ENCODE results near the gene YJU2. TPM values are rescaled to one million over a fixed set of nuclear protein-coding genes. Genes with fewer than 3 reads are reported as not detected.

The YJU2 gene
- polyA plus RNA-seq, 1 donor: 16.6 TPM

- DNase-seq: no peak
Observed at GRCh38 chr19:4297901-4298809, 51.3 kb downstream of the YJU2 start.

- no peak for DNase-seq
Observed at GRCh38 chr19:4298810-4299550, 52.1 kb downstream of the YJU2 start.

DNA sequence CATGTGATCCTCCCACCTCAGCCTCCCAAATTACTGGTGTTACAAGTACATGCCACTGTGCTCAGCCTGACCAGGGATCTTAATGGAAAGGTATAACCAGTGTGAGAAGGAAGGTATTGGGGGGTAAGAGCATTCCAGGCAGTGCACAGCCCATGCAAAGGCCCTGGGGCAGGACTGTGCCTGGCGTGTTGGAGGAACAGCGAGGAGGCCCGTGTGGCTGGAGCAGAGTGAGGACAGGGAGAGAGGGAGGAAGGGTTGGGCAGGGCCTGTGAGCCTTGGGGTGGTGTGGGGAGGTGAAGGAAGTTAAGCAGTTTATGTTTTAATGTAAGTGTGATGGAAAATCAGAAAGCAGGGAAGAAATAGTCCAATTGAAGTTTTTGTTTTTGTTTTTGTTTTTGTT is 53.7 kb downstream of the YJU2 start:
- no peak for DNase-seq

DNA sequence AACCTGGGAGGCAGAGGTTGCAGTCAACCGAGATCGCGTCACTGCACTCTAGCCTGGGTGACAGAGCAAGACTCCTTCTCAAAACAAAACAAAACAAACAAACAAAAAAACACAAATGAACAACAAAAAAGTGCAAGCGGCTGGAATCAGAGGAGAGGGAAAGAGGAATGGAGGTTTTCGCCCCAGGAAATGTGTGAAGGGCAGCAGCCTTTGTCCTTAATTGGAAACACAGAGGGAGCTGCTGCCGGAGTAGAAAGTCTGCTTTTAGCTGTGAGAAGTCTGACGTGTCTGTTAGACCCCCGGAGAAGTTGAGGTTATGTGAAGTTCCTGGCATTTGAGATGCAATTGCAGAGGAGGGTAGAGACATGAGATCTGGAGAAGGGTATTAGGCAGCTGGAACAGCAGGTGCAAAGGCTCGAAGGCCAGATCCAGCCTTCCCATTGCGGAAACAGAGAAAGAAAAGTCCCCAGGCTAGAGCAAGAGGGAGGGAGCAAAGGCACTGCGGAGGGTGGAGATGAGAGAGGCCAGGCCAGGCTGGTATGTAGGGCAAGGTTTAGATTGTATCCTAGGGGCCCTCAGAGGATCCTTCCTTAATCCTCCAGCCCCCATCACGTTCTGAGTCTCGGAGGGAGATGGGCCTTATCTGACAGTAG is 54.8 kb downstream of the YJU2 start:
- no peak for DNase-seq

DNA sequence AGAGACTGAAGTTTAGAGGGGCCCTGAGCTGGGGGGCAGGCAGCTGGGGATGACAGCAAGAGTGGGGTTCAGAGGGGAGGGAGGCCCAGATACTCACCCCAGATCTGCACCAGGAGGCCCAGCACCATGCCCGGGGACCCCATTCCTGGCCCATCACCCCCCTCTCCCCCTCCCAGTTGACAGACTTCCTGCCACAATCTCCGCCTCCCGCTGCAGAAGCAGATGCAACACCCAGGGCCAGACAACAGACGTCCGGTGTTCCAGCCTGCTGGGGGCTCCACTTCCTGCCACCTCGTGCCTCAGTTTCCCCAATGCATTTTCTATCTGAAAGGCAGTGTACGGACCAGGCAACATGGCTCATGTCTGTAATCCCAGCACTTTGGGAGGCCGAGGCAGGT is 55.4 kb downstream of the YJU2 start, which contains the start of gene TMIGD2:
Gene TMIGD2 (minus strand): TSS at position 147 of the 398 bp plus-strand sequence. CDS start 4 bp downstream, at position 143.
- DNase-seq: no peak

DNA sequence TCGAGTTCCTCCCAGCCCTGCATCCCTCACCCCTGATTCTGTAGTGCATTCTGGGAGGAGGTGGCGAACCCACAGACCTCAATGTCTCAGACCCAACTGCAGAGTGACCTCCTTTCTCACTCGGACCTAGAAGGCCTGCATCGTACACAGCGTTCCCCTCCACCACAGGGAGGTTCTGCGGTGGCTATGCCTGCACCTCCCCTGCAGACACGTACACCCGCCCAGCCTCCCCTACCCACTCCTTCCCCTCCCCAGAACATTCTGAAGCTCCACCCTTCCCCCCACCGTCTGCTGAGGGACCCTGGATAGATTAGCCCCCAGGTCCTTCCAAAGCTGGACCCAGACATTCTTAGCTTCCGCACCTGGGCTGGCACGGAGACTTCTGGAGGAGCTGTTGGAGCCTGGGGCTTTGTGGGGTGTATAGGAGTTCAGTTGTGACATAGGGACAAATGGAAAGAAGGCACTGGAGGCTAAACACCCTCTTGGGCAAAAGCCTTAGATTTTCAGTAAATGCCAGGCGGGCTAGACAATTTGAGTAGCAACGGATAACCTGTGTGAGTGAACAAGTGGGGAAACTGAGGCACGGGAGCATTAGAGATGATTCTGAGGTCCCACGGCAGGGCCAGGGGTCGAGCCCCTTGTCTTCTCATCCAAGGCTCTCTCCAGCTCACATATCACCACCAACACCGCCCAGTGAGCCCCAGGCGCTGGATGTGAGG is 57.1 kb downstream of the YJU2 start:
- DNase-seq: no peak

- no peak for DNase-seq
Observed at GRCh38 chr19:4304538-4305256, 57.8 kb downstream of the YJU2 start, which contains the start of gene FSD1. FSD1 (plus strand) TSS chr19:4304598; CDS start chr19:4304747, 149 bp downstream.

DNA sequence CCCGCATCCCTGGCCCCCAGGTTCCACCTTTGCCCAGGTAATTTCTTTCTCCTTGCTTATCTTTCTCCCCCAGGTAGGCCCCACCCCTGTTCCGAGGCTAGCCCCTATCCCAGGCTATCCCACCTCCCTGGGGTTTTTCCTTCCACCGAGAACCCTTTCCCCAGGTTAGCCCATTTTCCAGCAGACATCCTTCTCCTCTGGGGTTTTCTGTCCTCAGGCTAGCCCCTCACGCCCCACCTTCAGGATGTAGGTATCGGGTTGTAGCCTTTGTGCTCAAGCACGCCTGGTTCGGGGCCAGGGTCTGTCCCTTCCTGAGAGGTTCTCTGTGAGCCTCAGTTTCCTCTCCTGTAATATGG is 58.4 kb downstream of the YJU2 start:
- no peak for DNase-seq

GRCh38 chr19:4305659-4306058 is 58.8 kb downstream of the YJU2 start:
- DNase-seq: no peak

- no peak for DNase-seq
Observed at GRCh38 chr19:4310247-4311121, 63.6 kb downstream of the YJU2 start.

GRCh38 chr19:4313847-4314490 is 67.1 kb downstream of the YJU2 start:
- no peak for DNase-seq

- DNase-seq: no peak
Observed at GRCh38 chr19:4316956-4317355, 70.1 kb downstream of the YJU2 start.

DNA sequence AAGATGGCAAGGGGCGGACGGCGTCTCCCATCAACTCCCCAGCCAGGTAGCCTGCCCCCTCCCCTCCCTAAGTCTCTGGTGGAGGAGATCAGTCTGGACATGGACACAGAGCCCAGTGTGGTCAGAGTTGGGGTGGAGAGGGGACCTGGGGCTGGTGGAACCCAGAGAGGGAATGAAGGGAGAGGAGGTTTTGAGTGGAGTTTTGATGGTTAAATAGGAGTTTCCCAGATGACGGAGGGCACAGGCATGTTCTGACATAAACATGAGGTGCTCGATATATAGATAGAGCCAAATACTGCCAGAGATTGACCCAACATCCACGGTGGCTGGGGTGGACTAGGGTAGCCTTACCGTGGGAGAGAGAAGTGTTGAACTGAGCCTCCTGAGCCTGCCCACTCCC is 71.6 kb downstream of the YJU2 start:
- DNase-seq: no peak

Other genes with a start within 250 kb of the YJU2 start
- gene PIAS4, start 239.3 kb upstream of the YJU2 start, polyA plus RNA-seq (ENCODE audit: insufficient read length): 32.6 TPM
- 7.9 TPM for gene ZBTB7A, start 180.2 kb upstream of the YJU2 start, polyA plus RNA-seq (ENCODE audit: insufficient read length)
- 92.7 TPM for gene MAP2K2, start 123.0 kb upstream of the YJU2 start, polyA plus RNA-seq (ENCODE audit: insufficient read length)
- gene CREB3L3, start 93.4 kb upstream of the YJU2 start, polyA plus RNA-seq (ENCODE audit: insufficient read length): 1.00 TPM
- 16.3 TPM for gene SIRT6, start 64.5 kb upstream of the YJU2 start, polyA plus RNA-seq (ENCODE audit: insufficient read length)
- 1.4 TPM for gene ANKRD24, start 64.4 kb upstream of the YJU2 start, polyA plus RNA-seq (ENCODE audit: insufficient read length)
- 0.35 TPM for gene EBI3, start 17.6 kb upstream of the YJU2 start, polyA plus RNA-seq (ENCODE audit: insufficient read length)
- gene SHD, start 32.2 kb downstream of the YJU2 start, polyA plus RNA-seq (ENCODE audit: insufficient read length): 2.4 TPM
- gene TMIGD2, start 55.3 kb downstream of the YJU2 start, polyA plus RNA-seq (ENCODE audit: insufficient read length): 0.42 TPM
- 7.2 TPM for gene FSD1, start 57.5 kb downstream of the YJU2 start, polyA plus RNA-seq (ENCODE audit: insufficient read length)
- 23.3 TPM for gene STAP2, start 91.7 kb downstream of the YJU2 start, polyA plus RNA-seq (ENCODE audit: insufficient read length)
- 23.2 TPM for gene MPND, start 96.5 kb downstream of the YJU2 start, polyA plus RNA-seq (ENCODE audit: insufficient read length)
- gene SH3GL1, start 153.5 kb downstream of the YJU2 start, polyA plus RNA-seq (ENCODE audit: insufficient read length): 54.0 TPM
- gene CHAF1A, start 155.6 kb downstream of the YJU2 start, polyA plus RNA-seq (ENCODE audit: insufficient read length): 33.5 TPM
- gene UBXN6, start 210.7 kb downstream of the YJU2 start, polyA plus RNA-seq (ENCODE audit: insufficient read length): 90.3 TPM
- 58.8 TPM for gene HDGFL2, start 225.2 kb downstream of the YJU2 start, polyA plus RNA-seq (ENCODE audit: insufficient read length)